NB4 (cell line): ENCODE measurements around the gene CADPS.

Source experiments
- DNase-seq: peaks from one replicate; pipeline ENCODE4 v3.0.0; 2010; ENCODE audit warnings: low read depth
- H3K4me3 ChIP-seq: one replicate; pipeline ENCODE4 v1.5.1; 2011; ENCODE audit warnings: mild to moderate bottlenecking, low read depth, low read length, moderate library complexity
- MAX ChIP-seq: IDR thresholded peaks from 2 replicates; pipeline ENCODE4 v1.6.1; 2011; ENCODE audit warnings: low read depth, low read length
- MYC ChIP-seq: IDR thresholded peaks from 2 replicates; pipeline ENCODE4 v1.6.1; 2011; ENCODE audit warnings: low read depth, low read length
- POLR2A ChIP-seq: IDR thresholded peaks from 2 replicates; pipeline ENCODE4 v1.6.1; 2011; ENCODE audit warnings: mild to moderate bottlenecking; ENCODE audit not compliant: insufficient read length; ENCODE audit errors: extremely low read depth
- TF ChIP-seq, protein P1 (sequence below): IDR thresholded peaks from one replicate; pipeline ENCODE4 v1.5.1; 2012; ENCODE audit warnings: low read depth, low read length

Gene CADPS

DNA sequence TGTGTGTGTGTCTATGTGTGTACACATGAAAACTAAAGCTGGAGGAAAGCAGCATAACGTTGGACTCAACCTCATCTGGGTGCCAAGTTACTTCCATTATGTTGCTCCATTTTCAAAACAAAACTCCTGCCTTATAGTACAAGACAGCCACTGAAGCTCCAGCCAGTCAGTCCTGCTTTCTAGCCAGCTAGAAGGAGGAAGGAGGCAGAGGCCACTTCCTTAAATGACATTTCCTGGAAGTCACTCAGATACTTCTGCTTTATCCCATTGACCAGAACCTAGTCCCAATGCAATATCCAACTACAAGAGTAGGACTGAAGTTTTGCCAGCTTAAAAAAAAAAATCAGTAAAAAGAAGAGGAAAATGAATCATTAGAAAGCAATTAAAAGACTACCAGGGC is 31.7 kb downstream of the CADPS start:
- TF ChIP-seq MAX, result no peak
- TF ChIP-seq, protein P1, sequence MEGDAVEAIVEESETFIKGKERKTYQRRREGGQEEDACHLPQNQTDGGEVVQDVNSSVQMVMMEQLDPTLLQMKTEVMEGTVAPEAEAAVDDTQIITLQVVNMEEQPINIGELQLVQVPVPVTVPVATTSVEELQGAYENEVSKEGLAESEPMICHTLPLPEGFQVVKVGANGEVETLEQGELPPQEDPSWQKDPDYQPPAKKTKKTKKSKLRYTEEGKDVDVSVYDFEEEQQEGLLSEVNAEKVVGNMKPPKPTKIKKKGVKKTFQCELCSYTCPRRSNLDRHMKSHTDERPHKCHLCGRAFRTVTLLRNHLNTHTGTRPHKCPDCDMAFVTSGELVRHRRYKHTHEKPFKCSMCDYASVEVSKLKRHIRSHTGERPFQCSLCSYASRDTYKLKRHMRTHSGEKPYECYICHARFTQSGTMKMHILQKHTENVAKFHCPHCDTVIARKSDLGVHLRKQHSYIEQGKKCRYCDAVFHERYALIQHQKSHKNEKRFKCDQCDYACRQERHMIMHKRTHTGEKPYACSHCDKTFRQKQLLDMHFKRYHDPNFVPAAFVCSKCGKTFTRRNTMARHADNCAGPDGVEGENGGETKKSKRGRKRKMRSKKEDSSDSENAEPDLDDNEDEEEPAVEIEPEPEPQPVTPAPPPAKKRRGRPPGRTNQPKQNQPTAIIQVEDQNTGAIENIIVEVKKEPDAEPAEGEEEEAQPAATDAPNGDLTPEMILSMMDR, result no peak
- no peak for TF ChIP-seq POLR2A
- no peak for TF ChIP-seq MYC
- no peak overlapping the region for H3K4me3 ChIP-seq
- no peak for DNase-seq

GRCh38 chr3:62839748-62840147 is 35.5 kb downstream of the CADPS start:
- TF ChIP-seq POLR2A (no peak), MAX (no peak), MYC (no peak)
- TF ChIP-seq, protein P1, result no peak
- no peak for DNase-seq
- no peak overlapping the region for H3K4me3 ChIP-seq

- no peak overlapping the region for H3K4me3 ChIP-seq
- TF ChIP-seq MAX (no peak), MYC (no peak), POLR2A (no peak)
- TF ChIP-seq, protein P1, result no peak
- no peak for DNase-seq
Measured at GRCh38 chr3:62837145-62837787, 38.0 kb downstream of the CADPS start.

- TF ChIP-seq MAX (no peak), POLR2A (no peak), MYC (no peak)
- TF ChIP-seq, protein P1, result no peak
- DNase-seq, result no peak
- H3K4me3 ChIP-seq, result no peak overlapping the region
Measured at GRCh38 chr3:62835554-62836236, 39.5 kb downstream of the CADPS start.

DNA sequence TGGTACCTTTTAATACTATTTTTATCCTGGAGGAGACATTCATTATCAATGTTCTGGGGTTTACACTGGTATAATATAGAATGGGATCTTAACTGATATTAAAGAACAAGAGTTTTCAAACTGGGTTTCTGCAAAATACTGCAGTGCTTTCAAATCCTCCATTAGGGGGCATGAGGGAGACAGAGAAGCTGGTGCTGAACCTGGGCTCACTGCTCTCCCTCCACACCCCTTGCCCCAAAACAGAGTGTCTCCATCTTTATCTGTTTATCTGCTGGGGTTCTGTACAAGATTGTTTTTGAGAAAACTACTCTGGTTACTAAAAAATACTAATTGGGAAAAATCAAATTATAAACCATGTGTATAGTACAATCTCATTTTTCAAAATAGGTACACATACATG is 41.7 kb downstream of the CADPS start:
- DNase-seq, result peak; percentile 3
- no peak for TF ChIP-seq MAX
- TF ChIP-seq, protein P1, result peak; percentile 14
- no peak overlapping the region for H3K4me3 ChIP-seq
